ENCODE measurements around the gene AGAP5.
A peak's percentile ranks its signal among the peaks of the same experiment; 100 is the strongest.
"Not testable (repeated sequence)": the region's sequence is repeated elsewhere in the genome, so short reads cannot be mapped to it uniquely, and the experiment has no call there.

AGAP5 gene

GRCh38 chr10:73697675-73698159 lies at the start of gene AGAP5:
Gene AGAP5, minus strand, starts transcription at chr10:73698109. Its CDS starts 354 bp downstream, at chr10:73697755.
- DNase-seq (ENCODE audit: low spot score): not testable (repeated sequence)

GRCh38 chr10:73746721-73747120 lies 48.8 kb upstream of the AGAP5 start:
- no peak for DNase-seq (ENCODE audit: low spot score)

- no peak for DNase-seq (ENCODE audit: low spot score)
These were observed 46.7 kb upstream of the AGAP5 start for GRCh38 chr10:73744664-73744975.

GRCh38 chr10:73743905-73744663 lies 46.2 kb upstream of the AGAP5 start, which contains the start of gene SEC24C:
Gene SEC24C, plus strand, starts transcription at chr10:73744372. Its CDS starts 2,461 bp downstream, at chr10:73746833.
- DNase-seq (ENCODE audit: low spot score): peak; percentile 77

- no peak for DNase-seq (ENCODE audit: low spot score)
These were observed 45.5 kb upstream of the AGAP5 start for GRCh38 chr10:73743327-73743904.

DNA sequence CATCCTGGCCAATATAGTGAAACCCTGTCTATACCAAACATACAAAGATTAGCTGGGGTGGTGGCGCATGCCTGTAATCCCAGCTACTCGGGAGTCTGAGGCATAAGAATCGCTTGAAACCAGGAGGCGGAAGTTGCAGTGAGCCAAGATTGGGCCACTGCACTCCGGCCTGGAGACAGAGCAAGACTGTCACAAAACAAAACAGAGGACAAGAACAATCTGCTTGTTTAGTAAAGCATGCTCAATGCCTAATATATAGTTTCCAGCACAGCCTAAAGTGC lies 44.5 kb upstream of the AGAP5 start:
- no peak for DNase-seq (ENCODE audit: low spot score)

DNA sequence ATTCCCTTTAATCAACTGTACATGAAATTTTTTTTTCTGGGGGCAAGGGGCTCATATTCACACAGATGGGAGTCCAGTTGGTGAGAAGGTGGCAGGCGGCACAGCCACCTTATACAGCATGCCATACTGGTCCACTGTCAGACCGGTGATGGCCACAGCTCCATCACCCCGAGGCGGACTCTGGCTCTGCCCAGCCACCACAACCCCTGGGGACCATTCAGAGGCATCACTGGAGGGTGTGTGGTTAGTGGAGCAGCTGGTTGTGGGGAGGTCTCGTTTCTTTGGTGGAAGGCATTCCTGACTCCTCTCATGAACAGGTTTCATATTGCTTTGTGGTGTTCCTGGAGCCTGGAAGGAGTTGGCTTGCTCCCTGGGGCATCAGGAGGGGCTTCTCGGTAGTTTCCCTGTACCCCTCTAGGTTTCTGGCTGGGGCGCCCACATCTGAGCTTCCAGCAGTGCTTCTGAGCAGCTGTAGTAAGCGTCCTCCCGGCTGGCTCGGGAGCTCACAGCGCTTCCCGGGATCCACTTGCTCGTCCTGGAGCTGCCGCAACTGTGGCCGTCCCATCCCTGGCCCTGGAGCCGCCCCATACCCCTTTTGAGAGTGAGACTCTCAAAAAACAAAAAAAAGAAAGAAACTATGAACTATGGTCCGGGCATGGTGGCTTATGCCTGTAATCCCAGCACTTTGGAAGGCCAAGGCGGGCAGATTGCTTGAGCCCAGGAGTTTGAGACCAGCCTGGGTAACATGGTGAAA lies 42.8 kb upstream of the AGAP5 start:
- not testable (repeated sequence) for DNase-seq (ENCODE audit: low spot score)

DNA sequence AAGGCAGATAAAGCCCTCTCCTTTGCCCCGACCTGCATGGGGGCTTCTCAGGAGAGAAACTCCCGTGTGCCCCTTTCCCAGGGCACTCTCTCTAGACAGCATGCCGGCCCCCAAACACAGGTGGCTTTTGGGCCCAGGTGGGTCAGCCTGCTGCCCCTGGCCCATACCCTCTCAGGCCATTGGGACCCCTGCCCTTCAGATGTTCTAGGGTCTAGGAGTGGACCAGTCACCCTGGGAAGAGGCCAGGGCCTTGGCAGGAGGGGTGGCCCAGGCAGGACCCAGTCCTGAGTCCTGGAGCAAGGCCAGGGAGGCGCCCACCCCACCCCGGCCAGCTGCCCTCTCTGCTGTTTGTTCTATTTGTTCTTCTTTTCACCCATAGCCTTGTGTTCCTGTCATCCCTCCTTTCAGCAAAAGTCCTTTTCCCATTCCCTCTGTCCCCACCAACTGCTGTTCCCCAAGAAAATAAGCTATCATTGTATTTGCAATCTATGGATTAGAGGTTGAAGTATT lies 36.9 kb upstream of the AGAP5 start:
- DNase-seq (ENCODE audit: low spot score): no peak

DNA sequence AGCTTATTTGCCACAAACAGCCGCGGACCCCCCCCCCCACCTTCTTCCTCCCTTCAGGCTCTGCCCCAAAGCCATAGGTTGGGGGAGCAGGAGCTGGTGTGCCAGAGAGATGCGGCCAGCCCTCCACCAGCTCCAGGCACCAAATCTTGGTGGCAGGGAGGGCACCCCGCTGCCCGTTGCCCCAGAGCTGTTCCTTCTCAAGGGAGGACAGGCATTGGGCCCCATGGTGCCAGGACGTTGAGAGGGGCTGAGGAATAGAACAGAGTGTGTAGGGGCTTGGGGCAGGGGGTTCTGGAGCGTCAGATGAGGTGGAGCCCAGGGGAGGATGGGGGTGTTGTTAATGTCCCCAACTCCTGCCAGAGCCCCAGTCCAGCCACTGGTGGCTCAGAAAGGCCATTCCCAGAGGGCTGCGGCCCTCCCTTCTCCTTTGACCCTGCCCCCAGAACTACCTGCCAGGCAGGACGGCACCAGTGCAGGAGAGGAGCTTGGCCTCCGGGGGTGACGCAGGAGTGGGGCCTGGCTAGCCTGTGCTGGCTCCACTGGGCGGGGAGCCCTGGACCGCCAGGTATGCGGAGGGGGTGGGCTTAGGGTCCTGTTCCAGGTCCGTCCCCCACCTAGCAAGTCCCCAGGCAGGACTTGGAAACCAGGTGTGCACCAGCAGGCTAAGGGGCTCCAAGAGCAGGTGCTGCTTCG lies 36.3 kb upstream of the AGAP5 start:
- no peak for DNase-seq (ENCODE audit: low spot score)

- no peak for DNase-seq (ENCODE audit: low spot score)
These were observed 35.2 kb upstream of the AGAP5 start for GRCh38 chr10:73732931-73733623.

DNA sequence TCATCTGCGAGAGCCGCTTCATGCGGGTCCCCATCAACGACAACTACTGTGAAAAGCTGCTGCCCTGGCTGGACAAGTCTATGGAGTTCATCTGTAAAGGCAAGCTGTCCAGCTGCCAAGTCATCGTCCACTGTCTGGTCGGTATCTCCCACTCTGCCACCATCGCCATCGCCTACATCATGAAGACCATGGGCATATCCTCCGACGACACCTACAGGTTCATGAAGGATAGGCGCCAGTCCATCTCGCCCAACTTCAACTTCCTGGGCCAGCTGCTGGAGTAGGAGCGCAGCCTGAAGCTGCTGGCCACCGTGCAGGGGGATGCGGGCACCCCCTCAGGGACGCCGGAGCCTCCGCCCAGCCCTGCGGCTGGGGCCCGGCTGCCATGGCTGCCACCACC lies 34.5 kb upstream of the AGAP5 start:
- DNase-seq (ENCODE audit: low spot score): no peak

GRCh38 chr10:73731588-73732375 lies 33.9 kb upstream of the AGAP5 start:
- DNase-seq (ENCODE audit: low spot score): no peak

DNA sequence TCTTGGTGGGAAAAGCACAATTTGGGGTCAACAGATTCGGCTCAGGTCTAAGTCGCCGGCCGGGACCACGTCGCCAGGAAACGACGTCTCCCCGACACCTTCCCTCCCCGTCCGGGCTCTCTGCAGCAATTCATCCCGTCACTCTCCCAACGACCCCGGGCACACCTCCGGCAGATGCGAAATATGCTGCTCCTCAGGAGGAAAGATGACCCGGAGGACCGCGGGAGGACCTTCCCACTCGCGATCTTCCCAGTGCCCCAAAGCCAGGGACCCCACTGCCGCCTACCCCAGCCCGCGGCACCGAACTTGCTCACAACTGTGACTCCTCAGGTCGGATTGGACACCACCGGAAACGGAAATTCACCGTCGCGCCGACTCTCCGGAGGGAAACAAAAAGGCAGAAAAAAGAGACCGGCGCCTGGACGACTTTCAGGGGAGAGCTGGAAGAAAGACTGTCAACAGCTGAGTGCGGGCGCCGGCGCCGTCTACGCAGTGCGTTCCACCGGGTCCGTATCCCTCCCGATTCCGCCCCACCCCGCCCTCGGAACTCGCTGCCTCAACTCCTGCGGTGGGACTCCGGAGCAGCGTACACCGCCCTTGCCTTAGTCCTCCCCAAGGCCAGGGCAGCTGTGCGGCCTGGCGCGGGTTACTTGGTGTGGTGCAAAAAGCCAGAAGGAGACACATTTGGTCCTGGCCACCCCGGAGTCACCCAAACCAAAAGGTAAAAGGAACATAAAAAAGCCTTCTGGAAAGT lies 32.4 kb upstream of the AGAP5 start:
- DNase-seq (ENCODE audit: low spot score): peak; percentile 52

DNA sequence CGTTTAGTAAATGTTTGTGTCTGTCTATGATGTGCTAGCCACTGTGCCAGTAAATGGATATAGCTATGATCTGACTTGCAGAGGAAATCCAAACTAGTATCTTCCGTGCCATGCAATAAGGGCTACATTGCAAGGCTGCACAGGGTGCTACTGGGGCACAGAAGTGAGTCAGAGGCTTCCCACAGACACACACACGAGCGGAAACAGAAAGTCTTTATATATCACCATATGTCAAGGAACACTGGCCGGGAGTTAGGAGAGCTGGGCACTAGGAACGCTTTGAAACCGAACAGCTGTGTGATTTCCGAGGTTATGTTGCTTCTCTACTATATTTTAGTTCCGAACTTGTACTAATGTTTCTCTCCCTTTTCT lies 31.9 kb upstream of the AGAP5 start:
- not testable (repeated sequence) for DNase-seq (ENCODE audit: low spot score)

DNA sequence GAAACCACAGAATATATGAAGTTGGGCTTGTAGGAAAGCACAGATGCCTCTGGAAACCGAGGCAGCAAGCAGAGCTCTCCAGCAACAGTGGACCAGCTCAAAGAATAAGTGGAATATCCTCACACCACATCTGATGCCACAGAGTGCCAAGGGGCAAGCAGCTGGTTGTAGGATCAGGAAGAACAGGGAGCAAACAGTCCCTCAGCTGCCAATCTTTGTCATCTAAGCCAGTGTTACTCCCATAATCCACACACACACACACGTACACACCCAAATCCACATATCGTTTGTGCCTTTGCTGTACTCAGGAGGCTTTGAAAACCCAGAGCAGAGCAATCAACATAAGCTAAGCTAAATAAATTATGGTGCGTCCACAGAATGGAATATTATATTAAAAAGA lies 25.6 kb upstream of the AGAP5 start:
- DNase-seq (ENCODE audit: low spot score): no peak

DNA sequence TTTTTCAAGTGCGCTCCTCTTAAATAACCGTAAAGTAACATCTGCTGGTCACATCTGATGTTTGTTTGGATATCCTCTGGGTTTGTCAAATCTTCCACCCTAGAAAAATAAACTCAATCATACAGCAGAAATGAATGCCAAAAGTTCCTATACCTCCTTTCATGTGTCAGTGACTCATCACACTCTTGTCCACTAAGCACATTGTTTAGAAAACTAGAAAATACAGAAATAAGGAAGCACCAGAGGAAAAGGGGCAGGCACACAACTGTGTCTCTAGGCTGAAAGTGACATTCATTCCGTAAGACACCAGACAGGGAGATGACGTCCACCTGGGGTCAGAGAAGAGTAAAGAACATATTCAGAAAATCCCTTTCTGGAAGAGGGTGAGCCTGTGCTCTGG lies 22.7 kb upstream of the AGAP5 start:
- DNase-seq (ENCODE audit: low spot score): not testable (repeated sequence)

GRCh38 chr10:73717556-73717955 lies 19.6 kb upstream of the AGAP5 start:
- no peak for DNase-seq (ENCODE audit: low spot score)

DNA sequence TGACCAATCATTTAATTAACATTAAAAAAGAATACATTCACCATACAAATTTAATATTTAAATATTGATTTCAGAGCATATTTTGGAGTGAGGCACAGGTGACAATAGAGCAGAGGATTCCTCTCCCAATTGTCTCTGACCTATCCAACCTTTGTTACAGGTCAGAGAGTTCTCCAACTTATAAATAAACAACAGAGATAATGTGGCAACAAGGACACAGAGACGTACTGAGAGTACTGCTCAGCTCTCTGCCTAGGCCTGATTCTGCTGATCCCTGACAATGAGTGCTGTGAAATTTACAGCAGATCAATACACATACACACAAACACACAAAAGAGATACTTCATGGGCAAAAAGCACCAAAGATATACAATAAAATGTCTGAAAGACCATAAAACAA lies 18.3 kb upstream of the AGAP5 start:
- DNase-seq (ENCODE audit: low spot score): no peak

DNA sequence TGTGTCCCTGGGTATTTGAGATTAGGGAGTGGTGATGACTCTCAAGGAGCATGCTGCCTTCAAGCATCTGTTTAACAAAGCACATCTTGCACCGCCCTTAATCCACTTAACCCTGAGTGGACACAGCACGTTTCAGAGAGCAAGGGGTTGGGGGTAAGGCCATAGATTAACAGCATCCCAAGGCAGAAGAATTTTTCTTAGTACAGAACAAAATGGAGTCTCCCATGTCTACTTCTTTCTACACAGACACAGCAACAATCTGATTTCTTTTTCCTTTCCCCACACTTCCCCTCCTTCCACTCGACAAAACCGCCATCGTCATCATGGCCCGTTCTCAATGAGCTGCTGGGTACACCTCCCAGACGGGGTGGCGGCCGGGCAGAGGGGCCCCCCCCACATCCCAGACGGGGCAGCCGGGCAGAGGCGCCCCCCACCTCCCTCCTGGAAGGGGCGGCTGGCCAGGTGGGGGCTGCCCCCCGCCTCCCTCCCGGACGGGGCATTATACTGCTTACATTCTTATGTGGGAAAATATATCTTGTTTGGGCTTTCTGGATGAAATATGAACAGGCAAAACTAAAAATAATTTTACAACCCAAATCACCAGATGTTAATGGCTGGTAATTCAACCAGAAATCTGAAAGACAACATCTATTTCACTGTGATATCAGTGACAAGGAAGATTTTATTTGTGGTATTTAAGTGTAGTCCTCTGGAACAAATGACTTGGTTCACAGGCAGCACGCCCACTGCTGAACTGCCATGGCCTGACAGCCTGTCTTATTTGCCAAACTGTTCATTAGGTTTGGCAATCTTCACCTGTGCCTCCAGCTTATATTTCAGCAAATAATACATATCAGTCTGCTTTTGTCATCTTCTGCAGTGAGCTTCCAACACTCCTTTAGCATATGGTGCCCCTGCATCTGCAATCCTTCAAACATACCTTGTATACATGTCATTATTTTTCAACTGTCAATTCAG lies 17.6 kb upstream of the AGAP5 start:
- not testable (repeated sequence) for DNase-seq (ENCODE audit: low spot score)

Data from HuH-7.5 (cell line).